ENCODE results near the gene AP2B1.
A peak's percentile ranks its signal among the peaks of the same experiment; 100 is the strongest.

The AP2B1 gene

GRCh38 chr17:35587074-35587961 lies at the start of gene AP2B1:
TSS of gene AP2B1 (plus strand) at chr17:35587322. CDS start at chr17:35594031, 6,709 bp downstream.
- TF ChIP-seq, protein P1, sequence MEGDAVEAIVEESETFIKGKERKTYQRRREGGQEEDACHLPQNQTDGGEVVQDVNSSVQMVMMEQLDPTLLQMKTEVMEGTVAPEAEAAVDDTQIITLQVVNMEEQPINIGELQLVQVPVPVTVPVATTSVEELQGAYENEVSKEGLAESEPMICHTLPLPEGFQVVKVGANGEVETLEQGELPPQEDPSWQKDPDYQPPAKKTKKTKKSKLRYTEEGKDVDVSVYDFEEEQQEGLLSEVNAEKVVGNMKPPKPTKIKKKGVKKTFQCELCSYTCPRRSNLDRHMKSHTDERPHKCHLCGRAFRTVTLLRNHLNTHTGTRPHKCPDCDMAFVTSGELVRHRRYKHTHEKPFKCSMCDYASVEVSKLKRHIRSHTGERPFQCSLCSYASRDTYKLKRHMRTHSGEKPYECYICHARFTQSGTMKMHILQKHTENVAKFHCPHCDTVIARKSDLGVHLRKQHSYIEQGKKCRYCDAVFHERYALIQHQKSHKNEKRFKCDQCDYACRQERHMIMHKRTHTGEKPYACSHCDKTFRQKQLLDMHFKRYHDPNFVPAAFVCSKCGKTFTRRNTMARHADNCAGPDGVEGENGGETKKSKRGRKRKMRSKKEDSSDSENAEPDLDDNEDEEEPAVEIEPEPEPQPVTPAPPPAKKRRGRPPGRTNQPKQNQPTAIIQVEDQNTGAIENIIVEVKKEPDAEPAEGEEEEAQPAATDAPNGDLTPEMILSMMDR (IDR thresholded peaks at IDR 0.05; ENCODE audit: insufficient read depth, low read depth, low read length, missing control alignments): no peak
- H3K4me3 ChIP-seq (ENCODE audit: low read length): peak within 1 kb of the TSS; percentile 94
- DNase-seq (ENCODE audit: low read depth): peak; percentile 95

- TF ChIP-seq, protein P1 (IDR thresholded peaks at IDR 0.05; ENCODE audit: insufficient read depth, low read depth, low read length, missing control alignments): no peak
- no peak within 1 kb of the TSS for H3K4me3 ChIP-seq (ENCODE audit: low read length)
- no peak for DNase-seq (ENCODE audit: low read depth)
Measured at GRCh38 chr17:35537601-35538141, 49.5 kb upstream of the AP2B1 start, which contains the start of gene SLFN12L. TSS of gene SLFN12L (minus strand) at chr17:35537678. CDS start at chr17:35522364, 15,314 bp downstream.

DNA sequence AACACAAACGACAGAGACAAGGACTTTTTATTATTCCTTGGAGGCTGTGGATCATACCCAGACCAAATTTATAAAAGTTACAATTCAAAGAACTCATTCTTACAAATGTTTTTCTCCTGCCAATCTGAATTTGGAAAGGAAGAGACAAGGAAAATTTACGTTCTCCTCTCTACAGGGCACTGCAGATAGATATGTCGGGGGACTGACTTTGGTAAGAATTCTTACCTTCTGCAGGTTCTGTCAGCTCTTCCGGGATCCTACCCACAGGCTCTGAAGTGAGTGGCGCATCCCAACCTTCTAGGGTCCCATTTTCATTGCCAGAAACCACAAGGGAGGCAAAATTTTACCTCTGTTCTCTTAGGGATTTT lies 47.5 kb upstream of the AP2B1 start:
- no peak overlapping the region for H3K4me3 ChIP-seq (ENCODE audit: low read length)
- no peak for DNase-seq (ENCODE audit: low read depth)
- TF ChIP-seq, protein P1 (IDR thresholded peaks at IDR 0.05; ENCODE audit: insufficient read depth, low read depth, low read length, missing control alignments): no peak

- TF ChIP-seq, protein P1 (IDR thresholded peaks at IDR 0.05; ENCODE audit: insufficient read depth, low read depth, low read length, missing control alignments): no peak
- peak; percentile 18 for DNase-seq (ENCODE audit: low read depth)
- H3K4me3 ChIP-seq (ENCODE audit: low read length): no peak overlapping the region
Measured at GRCh38 chr17:35540589-35541404, 46.3 kb upstream of the AP2B1 start.

DNA sequence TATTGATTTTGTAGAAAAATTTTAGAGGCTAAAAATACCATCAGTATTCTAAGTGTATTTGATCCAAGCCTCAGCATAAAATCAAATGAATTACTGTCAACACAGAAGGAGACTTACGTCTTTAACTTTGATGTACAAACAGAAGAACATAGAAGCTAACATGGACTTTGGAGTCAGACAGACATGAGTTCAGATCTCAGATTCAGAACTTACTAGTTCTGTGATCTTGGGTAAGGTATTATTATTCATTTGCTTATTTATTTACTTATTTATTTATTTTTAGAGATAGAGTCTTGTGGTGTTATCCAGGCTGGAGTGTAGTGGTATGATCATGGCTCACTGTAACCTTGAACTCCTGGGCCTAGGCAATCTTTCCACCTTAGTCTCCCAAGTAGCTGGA lies 45.7 kb upstream of the AP2B1 start:
- no peak overlapping the region for H3K4me3 ChIP-seq (ENCODE audit: low read length)
- TF ChIP-seq, protein P1 (IDR thresholded peaks at IDR 0.05; ENCODE audit: insufficient read depth, low read depth, low read length, missing control alignments): no peak

GRCh38 chr17:35542990-35543389 lies 44.1 kb upstream of the AP2B1 start:
- TF ChIP-seq, protein P1 (IDR thresholded peaks at IDR 0.05; ENCODE audit: insufficient read depth, low read depth, low read length, missing control alignments): no peak
- H3K4me3 ChIP-seq (ENCODE audit: low read length): no peak overlapping the region
- no peak for DNase-seq (ENCODE audit: low read depth)

More for the DNA sequence above, 45.7 kb upstream of the AP2B1 start:
- no peak for DNase-seq (ENCODE audit: low read depth)
